ENCODE results near the gene ADI1. TPM values are rescaled to one million over a fixed set of nuclear protein-coding genes. Genes with fewer than 3 reads are reported as not detected.

The ADI1 gene
- total and polyA plus RNA-seq, 10 of the 15 experiments (the other 5 are each of a cell fraction or from before 2014, with no cell fraction given) = 4.4 to 78.7 (median 17.2) TPM

GRCh38 chr2:3512086-3512485 is 7.2 kb downstream of the ADI1 start:
- ChIA-PET SMC1A (ENCODE audit: uncharacterized antibody, unreplicated experiment) (no interaction called here), POLR2A (no interaction called here), CTCF (interaction anchor here (1.4 kb wide), 1 partner anchor 20 kb away, joined by 5 read pairs; no protein-coding TSS in a partner anchor), RAD21 (ENCODE audit: unreplicated experiment) (no interaction called here)
- Histone ChIP-seq H3K9me3 (replicated peaks; ENCODE audit: control insufficient read depth, insufficient read depth, low read length) (no peaks in the 10 kb centered on the region; the same call in 1 of the 3 replicates), H3K36me3 (ENCODE audit: control insufficient read depth in 2 of 2, insufficient read depth in 2 of 2, low read length in 1 of 2) (peaks cover 3 to 5% of the 10 kb centered on the region in 2 experiments; a peak in 3 of 4 replicates), H3K27me3 (replicated peaks in 1 of 2; ENCODE audit: control insufficient read depth in 2 of 2, insufficient read depth in 2 of 2, low read length in 1 of 2) (no peaks in the 10 kb centered on the region), H3K4me1 (ENCODE audit: control insufficient read depth, insufficient read depth, low read length) (no peaks in the 10 kb centered on the region), H3K4me3 (no peak overlapping the region), H3K79me2 (ENCODE audit: control insufficient read depth, insufficient read depth, low read length) (no peaks in the 10 kb centered on the region), H2AFZ (ENCODE audit: control insufficient read depth, low read depth, low read length) (no peak overlapping the region), H3K9ac (ENCODE audit: control insufficient read depth, insufficient read depth, low read length) (no peak overlapping the region), H3K4me2 (ENCODE audit: control insufficient read depth, insufficient read depth) (no peak overlapping the region), H4K20me1 (ENCODE audit: control insufficient read depth, insufficient read depth) (no peaks in the 10 kb centered on the region), H3K27ac (ENCODE audit: control insufficient read depth, insufficient read depth) (no peak overlapping the region)
- no peak for FAIRE-seq
- TF ChIP-seq CHD1 (IDR thresholded peaks at IDR 0.05; ENCODE audit: low read depth, low read length) = no peak
- no peak for TF ChIP-seq FOXM1 (IDR thresholded peaks at IDR 0.05; ENCODE audit: low read depth, low read length)
- no peak for TF ChIP-seq ESRRA (IDR thresholded peaks at IDR 0.05; ENCODE audit: low read length)
- TF ChIP-seq SMAD5 (IDR thresholded peaks at IDR 0.05; ENCODE audit: low read depth) = no peak
- TF ChIP-seq FOXK2 (IDR thresholded peaks at IDR 0.05) = no peak
- TF ChIP-seq MEF2A (IDR thresholded peaks at IDR 0.05; ENCODE audit: insufficient read depth, low read depth, low read length) = no peak
- TF ChIP-seq RAD21 (IDR thresholded peaks at IDR 0.05; ENCODE audit: insufficient read depth, low read depth, low read length) = no peak
- no peak for TF ChIP-seq SMC3 (IDR thresholded peaks at IDR 0.05; ENCODE audit: borderline replicate concordance, low read length)
- no peak for TF ChIP-seq NRF1 (conservative IDR thresholded peaks at IDR 0.05; ENCODE audit: low read depth, low read length)
- 40% methylated on average over 2 of the region's 2 CpGs for WGBS (ENCODE audit: insufficient coverage, insufficient replicate concordance, low lambda C conversion rate, missing lambda C conversion rate)
- in situ Hi-C loops (cut with MboI) = no loop called here
- intact Hi-C loops (cut with micrococcal nuclease; ENCODE audit: unreplicated experiment) = no loop called here
- DNase-seq (ENCODE audit: low read depth, low spot score) = no peak
- BruUV-seq (replicated peaks) = no TSS peak
- ATAC-seq = no peak

GRCh38 chr2:3505771-3506170 is 13.6 kb downstream of the ADI1 start:
- TF ChIP-seq ZNF384 (IDR thresholded peaks at IDR 0.05; ENCODE audit: borderline replicate concordance, low read depth, low read length) = no peak
- no peak for TF ChIP-seq RELB (IDR thresholded peaks at IDR 0.05; ENCODE audit: low read depth)
- TF ChIP-seq ATF3 (IDR thresholded peaks at IDR 0.05; ENCODE audit: borderline replicate concordance, extremely low read depth, low read depth, low read length) = no peak
- no peak for TF ChIP-seq ASH2L (IDR thresholded peaks at IDR 0.05; ENCODE audit: borderline replicate concordance, low read depth)
- TF ChIP-seq RFX5 (IDR thresholded peaks at IDR 0.05; ENCODE audit: low read depth, low read length) = no peak
- TF ChIP-seq CREB1 (IDR thresholded peaks at IDR 0.05; ENCODE audit: low read depth) = no peak
- TF ChIP-seq FOXM1 (IDR thresholded peaks at IDR 0.05; ENCODE audit: low read depth, low read length) = no peak
- no peak for TF ChIP-seq MEF2A (IDR thresholded peaks at IDR 0.05; ENCODE audit: insufficient read depth, low read depth, low read length)
- TF ChIP-seq RCOR1 (conservative IDR thresholded peaks at IDR 0.05; ENCODE audit: low read depth, low read length) = no peak
- no peak for TF ChIP-seq RELA (IDR thresholded peaks at IDR 0.05; ENCODE audit: borderline replicate concordance, partially characterized antibody)
- ChIA-PET RAD21 (ENCODE audit: unreplicated experiment) (no interaction called here), SMC1A (ENCODE audit: uncharacterized antibody, unreplicated experiment) (interaction anchor here (1.4 kb wide), 1 partner anchor 52 kb away, joined by 3 read pairs; the partner anchor contains the start of gene RNASEH1), POLR2A (interaction anchor here (0.5 to 1.1 kb wide), 3 partner anchors 53 to 77 kb away, joined by 3 to 5 read pairs (median 3); no protein-coding TSS in a partner anchor), CTCF (interaction anchor here (1.2 kb wide), 1 partner anchor 31 kb away, joined by 4 read pairs; no protein-coding TSS in a partner anchor)
- in situ Hi-C loops (cut with MboI) = no loop called here
- Histone ChIP-seq H2AFZ (ENCODE audit: control insufficient read depth, low read depth, low read length) (no peak overlapping the region), H4K20me1 (ENCODE audit: control insufficient read depth, insufficient read depth) (no peaks in the 10 kb centered on the region), H3K4me3 (no peak overlapping the region), H3K27ac (ENCODE audit: control insufficient read depth, insufficient read depth) (no peak overlapping the region), H3K36me3 (ENCODE audit: control insufficient read depth in 2 of 2, insufficient read depth in 2 of 2, low read length in 1 of 2) (peaks cover 0 to 3% of the 10 kb centered on the region in 2 experiments; a peak in 3 of 4 replicates), H3K4me2 (ENCODE audit: control insufficient read depth, insufficient read depth) (no peak overlapping the region), H3K79me2 (ENCODE audit: control insufficient read depth, insufficient read depth, low read length) (no peaks in the 10 kb centered on the region), H3K4me1 (ENCODE audit: control insufficient read depth, insufficient read depth, low read length) (no peaks in the 10 kb centered on the region), H3K9ac (ENCODE audit: control insufficient read depth, insufficient read depth, low read length) (no peak overlapping the region), H3K27me3 (replicated peaks in 1 of 2; ENCODE audit: control insufficient read depth in 2 of 2, insufficient read depth in 2 of 2, low read length in 1 of 2) (no peaks in the 10 kb centered on the region), H3K9me3 (replicated peaks; ENCODE audit: control insufficient read depth, insufficient read depth, low read length) (no peaks in the 10 kb centered on the region)
- no peak for ATAC-seq
- intact Hi-C loops (cut with micrococcal nuclease; ENCODE audit: unreplicated experiment) = no loop called here
- DNase-seq (ENCODE audit: low read depth, low spot score) = no peak
- BruUV-seq (replicated peaks) = no TSS peak
- no peak for FAIRE-seq
- 79% methylated on average over 4 of the region's 4 CpGs for WGBS (ENCODE audit: insufficient coverage, insufficient replicate concordance, low lambda C conversion rate, missing lambda C conversion rate)
